Colonic mucosa (tissue), 4 donors: ENCODE results near the gene ZNF296. TPM values are rescaled to one million over a fixed set of nuclear protein-coding genes. Genes with fewer than 3 reads are reported as not detected.

ENCODE experiments used
- DNase-seq: peaks from one replicate; pipeline ENCODE4 v3.0.0-alpha.2; 2020
- H3K27ac ChIP-seq: fragments of 200-600 bp; one replicate; pipeline ENCODE4 v1.8.0; 2021
- H3K27me3 ChIP-seq: fragments of 200-600 bp; one replicate; pipeline ENCODE4 v1.8.0; 2021
- H3K36me3 ChIP-seq: fragments of 200-600 bp; one replicate; pipeline ENCODE4 v1.8.0; 2021
- H3K4me1 ChIP-seq: fragments of 200-600 bp; one replicate; pipeline ENCODE4 v1.8.0; 2021; ENCODE audit warnings: mild to moderate bottlenecking
- H3K4me3 ChIP-seq: fragments of 200-600 bp; one replicate; pipeline ENCODE4 v1.8.0; 2021
- H3K9ac ChIP-seq, 2 donors: one replicate each; pipeline ENCODE4 v1.7.0; 2013; ENCODE audit warnings: control low read depth in 2 of 2, low read depth in 2 of 2, low read length in 2 of 2
- H3K9me3 ChIP-seq: fragments of 200-600 bp; one replicate; pipeline ENCODE4 v1.8.0; 2021
- intact Hi-C: fragments of 100-400 bp; cut with DNase I; formaldehyde crosslinking; loops from one replicate; pipeline ENCODE4 v1.14.1; 2022
- total RNA-seq, 2 donors: library from RNA; stranded (reverse); fragmentation: NEBNext Ultra II Directional in 1 of 2; extraction: Animal tissue kit (Norgen Biotek cat#: 25700) in 1 of 2; gene quantifications; one replicate each; pipeline ENCODE4 v1.2.1, GENCODE V29; 2021
- TF ChIP-seq, protein P1 (sequence below): fragments of 200-600 bp; IDR thresholded peaks from one replicate; pipeline ENCODE4 v1.8.0; 2022; ENCODE audit warnings: antibody characterized with exemption, mild to moderate bottlenecking
- donor health status: healthy.
- donor health status: DM: no; HTN: no; CAD: no.
- donor health status: DM: no; HTN: no; CAD: no.

Gene ZNF296
- total RNA-seq, 2 donors from 2014 or later = 3.4 to 7.0 TPM

DNA sequence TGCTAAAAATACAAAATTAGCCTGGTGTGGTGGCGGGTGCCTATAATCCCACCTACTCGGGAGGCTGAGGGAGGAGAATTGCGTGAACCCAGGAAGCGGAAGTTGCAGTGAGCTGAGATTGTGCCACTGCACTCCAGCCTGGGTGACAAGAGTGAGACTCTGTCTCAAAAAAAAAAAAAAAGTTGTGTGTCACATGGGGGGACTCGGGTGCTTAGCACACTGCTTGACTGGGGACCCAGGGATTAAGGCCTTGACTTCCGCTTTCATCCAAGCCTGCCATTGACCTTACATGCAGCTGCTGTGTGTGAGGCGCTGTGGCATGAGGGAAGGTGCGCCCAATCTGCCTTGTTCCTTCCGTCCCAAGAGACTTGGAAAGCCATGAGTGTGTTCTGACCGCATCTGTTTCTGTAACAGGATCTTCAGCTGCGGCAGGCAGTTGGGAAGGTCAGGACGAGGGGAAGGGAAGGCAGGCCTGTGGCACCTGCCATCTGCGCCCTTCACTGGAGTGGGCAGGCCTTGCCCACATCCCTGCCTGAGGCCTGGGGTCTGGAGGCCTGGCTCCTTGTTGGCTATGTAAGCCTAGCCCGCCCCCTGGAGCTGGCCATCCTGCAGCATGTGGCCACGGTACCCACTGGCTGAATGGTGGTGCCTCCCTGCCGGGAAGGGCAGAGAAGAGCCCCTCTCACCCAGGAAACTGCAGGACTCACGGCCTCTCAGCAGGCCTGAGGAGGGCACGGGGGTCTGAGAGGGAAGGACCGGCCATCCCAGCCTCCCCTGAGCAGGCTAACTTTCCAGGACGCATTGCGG, 39.7 kb upstream of the ZNF296 start:
- Histone ChIP-seq H3K4me1 (peaks cover 18% of the 10 kb centered on the region), H3K9me3 (no peaks in the 10 kb centered on the region), H3K36me3 (no peaks in the 10 kb centered on the region), H3K9ac (no peak overlapping the region), H3K4me3 (no peak overlapping the region), H3K27me3 (no peaks in the 10 kb centered on the region), H3K27ac (no peak overlapping the region)
- intact Hi-C loops = no loop called here
- TF ChIP-seq, protein P1, sequence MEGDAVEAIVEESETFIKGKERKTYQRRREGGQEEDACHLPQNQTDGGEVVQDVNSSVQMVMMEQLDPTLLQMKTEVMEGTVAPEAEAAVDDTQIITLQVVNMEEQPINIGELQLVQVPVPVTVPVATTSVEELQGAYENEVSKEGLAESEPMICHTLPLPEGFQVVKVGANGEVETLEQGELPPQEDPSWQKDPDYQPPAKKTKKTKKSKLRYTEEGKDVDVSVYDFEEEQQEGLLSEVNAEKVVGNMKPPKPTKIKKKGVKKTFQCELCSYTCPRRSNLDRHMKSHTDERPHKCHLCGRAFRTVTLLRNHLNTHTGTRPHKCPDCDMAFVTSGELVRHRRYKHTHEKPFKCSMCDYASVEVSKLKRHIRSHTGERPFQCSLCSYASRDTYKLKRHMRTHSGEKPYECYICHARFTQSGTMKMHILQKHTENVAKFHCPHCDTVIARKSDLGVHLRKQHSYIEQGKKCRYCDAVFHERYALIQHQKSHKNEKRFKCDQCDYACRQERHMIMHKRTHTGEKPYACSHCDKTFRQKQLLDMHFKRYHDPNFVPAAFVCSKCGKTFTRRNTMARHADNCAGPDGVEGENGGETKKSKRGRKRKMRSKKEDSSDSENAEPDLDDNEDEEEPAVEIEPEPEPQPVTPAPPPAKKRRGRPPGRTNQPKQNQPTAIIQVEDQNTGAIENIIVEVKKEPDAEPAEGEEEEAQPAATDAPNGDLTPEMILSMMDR = no peak
- DNase-seq = no peak

DNA sequence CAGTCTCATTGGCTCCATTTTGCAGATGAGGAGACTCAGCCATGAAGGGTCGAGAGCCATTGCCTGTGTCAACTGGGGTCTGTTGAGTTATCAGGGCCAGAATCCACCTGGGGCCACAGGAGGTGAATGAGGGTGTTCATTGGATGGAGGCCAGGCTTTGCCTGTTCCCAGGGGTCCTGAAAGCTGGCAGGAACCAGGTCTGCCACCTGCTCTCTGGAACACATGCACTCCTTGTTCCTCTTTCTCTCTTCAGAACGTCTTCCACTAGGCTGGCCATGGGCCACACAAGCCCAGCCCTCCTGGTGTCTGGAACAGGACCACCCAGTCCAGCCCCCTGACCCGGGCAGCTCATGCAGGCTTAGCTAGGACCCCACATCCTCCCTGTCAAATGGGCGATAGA, 37.8 kb upstream of the ZNF296 start:
- intact Hi-C loops = no loop called here
- TF ChIP-seq, protein P1 = no peak
- H3K4me1 ChIP-seq = peaks cover 15% of the 10 kb centered on the region
- H3K27me3 ChIP-seq = no peaks in the 10 kb centered on the region
- DNase-seq = no peak
- no peak overlapping the region for H3K4me3 ChIP-seq
- H3K36me3 ChIP-seq = no peaks in the 10 kb centered on the region
- no peak overlapping the region for H3K27ac ChIP-seq
- H3K9ac ChIP-seq = peak overlapping the region in 1 of 2 donors; percentile 84
- no peaks in the 10 kb centered on the region for H3K9me3 ChIP-seq

DNA sequence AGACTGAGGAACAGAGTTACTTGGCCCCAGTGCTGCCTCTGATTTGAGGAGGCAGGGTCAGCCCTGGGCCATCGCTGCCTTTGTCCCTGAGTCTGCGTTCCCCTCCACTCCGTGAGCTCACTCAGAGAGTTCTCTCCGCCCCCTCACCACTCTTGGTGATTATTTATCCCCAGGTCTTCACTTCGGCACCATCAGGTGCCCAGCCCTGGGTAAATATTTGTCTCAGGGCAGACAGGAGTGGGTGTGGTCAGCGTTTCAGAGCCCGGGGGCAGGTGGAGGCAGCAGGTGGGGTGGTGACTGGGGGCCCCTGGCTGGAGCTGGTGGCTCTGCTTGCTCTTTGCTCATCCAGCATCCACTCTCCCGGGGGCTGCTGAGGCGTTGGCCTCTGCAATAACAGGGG, 37.4 kb upstream of the ZNF296 start:
- Histone ChIP-seq H3K27me3 (no peaks in the 10 kb centered on the region), H3K9me3 (no peaks in the 10 kb centered on the region), H3K27ac (peak overlapping the region; percentile 53), H3K36me3 (no peaks in the 10 kb centered on the region), H3K4me3 (no peak overlapping the region), H3K4me1 (peaks cover 13% of the 10 kb centered on the region), H3K9ac (peak overlapping the region in 1 of 2 donors; percentile 84)
- TF ChIP-seq, protein P1 = no peak
- intact Hi-C loops = no loop called here
- DNase-seq = peak; percentile 80

GRCh38 chr19:45112111-45112827, 36.0 kb upstream of the ZNF296 start:
- intact Hi-C loops = no loop called here
- Histone ChIP-seq H3K27me3 (no peaks in the 10 kb centered on the region), H3K9ac (peak overlapping the region in 1 of 2 donors; percentile 84), H3K4me1 (peaks cover 11% of the 10 kb centered on the region), H3K36me3 (no peaks in the 10 kb centered on the region), H3K9me3 (no peaks in the 10 kb centered on the region), H3K27ac (no peak overlapping the region), H3K4me3 (no peak overlapping the region)
- TF ChIP-seq, protein P1 = no peak
- no peak for DNase-seq

GRCh38 chr19:45110851-45111266, 34.6 kb upstream of the ZNF296 start:
- Histone ChIP-seq H3K9ac (no peak overlapping the region), H3K36me3 (no peaks in the 10 kb centered on the region), H3K4me3 (no peak overlapping the region), H3K4me1 (peaks cover 11% of the 10 kb centered on the region), H3K9me3 (no peaks in the 10 kb centered on the region), H3K27ac (no peak overlapping the region), H3K27me3 (no peaks in the 10 kb centered on the region)
- intact Hi-C loops = no loop called here
- DNase-seq = no peak
- TF ChIP-seq, protein P1 = no peak
